AG10803 (cell line): ENCODE measurements around the gene ANO8.

Experiments
- DNase-seq: peaks from one replicate; pipeline ENCODE4 v3.0.0; 2010; ENCODE audit warnings: low read depth
- H3K4me3 ChIP-seq: 2 replicates; pipeline ENCODE4 v1.5.1; 2011; ENCODE audit warnings: mild to moderate bottlenecking, low read length, control low read depth
- TF ChIP-seq, protein P1 (sequence below): conservative IDR thresholded peaks from 2 replicates; pipeline ENCODE4 v1.5.1; 2011; ENCODE audit warnings: mild to moderate bottlenecking, low read length, control low read depth, inconsistent platforms

The ANO8 gene

DNA sequence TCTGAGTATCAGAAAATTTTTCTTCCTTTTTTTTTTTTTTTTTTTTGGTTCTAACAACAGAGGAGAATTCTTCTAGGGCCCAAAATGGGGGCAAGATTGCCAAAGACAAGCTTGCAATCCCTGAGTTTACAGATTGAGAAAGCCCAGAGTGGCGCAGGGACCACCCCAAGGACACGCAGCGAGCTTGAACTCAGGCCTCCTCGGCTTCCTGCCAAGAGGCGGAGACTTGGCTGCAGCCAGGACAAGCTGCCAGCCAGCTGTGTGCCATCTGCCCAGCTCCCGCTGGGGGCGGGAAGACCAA is 29.5 kb downstream of the ANO8 start:
- TF ChIP-seq, protein P1, sequence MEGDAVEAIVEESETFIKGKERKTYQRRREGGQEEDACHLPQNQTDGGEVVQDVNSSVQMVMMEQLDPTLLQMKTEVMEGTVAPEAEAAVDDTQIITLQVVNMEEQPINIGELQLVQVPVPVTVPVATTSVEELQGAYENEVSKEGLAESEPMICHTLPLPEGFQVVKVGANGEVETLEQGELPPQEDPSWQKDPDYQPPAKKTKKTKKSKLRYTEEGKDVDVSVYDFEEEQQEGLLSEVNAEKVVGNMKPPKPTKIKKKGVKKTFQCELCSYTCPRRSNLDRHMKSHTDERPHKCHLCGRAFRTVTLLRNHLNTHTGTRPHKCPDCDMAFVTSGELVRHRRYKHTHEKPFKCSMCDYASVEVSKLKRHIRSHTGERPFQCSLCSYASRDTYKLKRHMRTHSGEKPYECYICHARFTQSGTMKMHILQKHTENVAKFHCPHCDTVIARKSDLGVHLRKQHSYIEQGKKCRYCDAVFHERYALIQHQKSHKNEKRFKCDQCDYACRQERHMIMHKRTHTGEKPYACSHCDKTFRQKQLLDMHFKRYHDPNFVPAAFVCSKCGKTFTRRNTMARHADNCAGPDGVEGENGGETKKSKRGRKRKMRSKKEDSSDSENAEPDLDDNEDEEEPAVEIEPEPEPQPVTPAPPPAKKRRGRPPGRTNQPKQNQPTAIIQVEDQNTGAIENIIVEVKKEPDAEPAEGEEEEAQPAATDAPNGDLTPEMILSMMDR: no peak
- DNase-seq: no peak
- H3K4me3 ChIP-seq: peak overlapping the region; percentile 81

DNA sequence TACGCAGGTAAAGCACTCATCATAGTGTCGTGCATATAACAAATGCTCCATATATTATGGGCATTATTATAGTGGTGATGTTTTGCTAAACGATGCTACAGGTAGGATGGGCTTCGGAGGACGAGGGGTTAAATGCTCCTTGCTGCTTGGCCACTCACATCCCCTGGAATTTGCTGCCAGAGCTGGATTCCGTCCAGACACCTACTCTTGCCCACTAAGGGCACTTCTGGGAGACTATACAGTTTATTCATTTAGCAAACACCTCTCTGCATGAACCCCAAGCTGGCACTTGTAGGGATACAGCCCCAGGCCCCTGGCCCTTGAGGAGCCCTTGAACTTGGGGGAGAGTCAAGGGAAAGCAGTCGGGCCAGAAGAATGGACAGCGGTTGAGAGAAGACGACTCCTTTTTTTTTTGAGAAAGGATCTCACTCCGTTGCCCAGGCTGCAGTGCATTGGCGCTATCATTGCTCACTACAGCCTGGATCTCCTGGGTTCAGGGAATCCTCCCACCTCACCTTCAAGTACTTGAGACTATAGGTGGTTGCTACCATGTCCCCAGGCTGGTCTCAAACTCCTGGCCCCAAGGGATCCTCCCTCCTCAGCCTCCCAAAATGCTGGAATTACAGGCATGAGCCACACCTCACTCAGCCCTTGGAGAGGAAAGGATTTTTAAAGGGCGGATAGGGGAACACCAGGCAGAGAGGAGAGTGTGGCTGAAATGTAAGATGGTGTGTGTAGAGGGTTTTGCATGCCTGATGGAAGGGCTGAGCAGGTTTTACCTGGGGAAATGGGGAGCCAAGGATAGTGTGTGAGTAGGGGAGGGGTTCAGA is 30.1 kb downstream of the ANO8 start:
- TF ChIP-seq, protein P1: no peak
- no peak for DNase-seq
- H3K4me3 ChIP-seq: no peak overlapping the region; the same call in none of the 2 replicates

DNA sequence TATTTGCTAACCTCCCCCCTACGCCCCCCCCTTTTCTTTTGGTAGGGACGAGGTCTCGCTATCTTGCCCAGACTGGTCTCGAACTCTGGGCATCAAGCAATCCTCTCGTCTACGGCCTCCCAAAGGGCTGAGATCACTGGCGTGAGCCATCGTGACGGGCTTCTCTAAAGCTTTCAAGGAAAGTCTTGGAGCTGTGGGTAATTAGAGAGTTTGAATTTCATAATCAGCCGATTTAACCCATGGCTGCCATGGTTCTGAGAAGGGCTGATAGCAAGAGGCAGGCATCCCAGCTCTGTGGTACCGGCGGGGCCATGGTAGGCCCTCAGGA is 30.8 kb downstream of the ANO8 start:
- DNase-seq: peak; percentile 40
- H3K4me3 ChIP-seq: no peak overlapping the region
- TF ChIP-seq, protein P1: no peak

DNA sequence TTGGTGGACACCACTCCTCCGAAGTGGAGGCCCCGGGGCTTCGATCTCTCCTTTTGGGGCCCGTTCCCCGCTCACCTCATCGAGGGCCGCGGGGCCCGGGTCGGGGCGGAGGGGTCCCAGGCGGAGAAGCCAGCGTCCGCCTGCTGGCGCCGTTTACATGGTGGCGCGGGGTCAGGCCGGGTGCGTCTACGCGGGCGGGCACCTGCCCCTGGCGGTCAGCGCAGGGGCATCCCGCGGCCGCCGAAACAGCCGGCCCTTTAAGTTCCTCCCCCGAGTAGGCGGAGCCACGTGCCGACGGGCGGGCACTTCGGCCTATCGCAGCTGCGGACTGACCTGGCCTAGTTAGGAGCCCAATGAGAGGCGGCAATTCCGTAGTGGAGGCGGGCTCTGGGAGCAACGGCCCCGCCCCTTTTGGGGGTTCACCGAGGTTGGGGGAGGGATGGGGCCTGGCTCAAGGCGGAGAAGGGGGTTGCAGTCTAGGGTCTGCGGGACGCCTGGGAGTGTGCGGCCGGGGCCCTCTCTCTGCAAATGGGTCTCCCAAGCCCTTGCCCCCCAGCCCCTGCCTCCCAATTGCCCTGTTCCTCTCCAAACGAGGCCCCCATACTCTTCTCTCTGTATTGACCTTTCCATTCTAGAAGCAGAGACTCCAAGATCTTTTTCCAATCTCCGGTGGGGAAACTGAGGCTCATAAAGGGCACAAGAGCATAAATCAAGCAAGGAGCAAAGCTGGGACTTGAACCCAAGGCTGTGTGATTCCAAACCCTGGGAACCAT is 31.3 kb downstream of the ANO8 start, which contains the start of gene ABHD8:
ABHD8 (minus strand) TSS at position 259 of the 773 bp plus-strand sequence. CDS start 1,809 bp downstream, outside the sequence.
- peak within 1 kb of the TSS; percentile 71 for H3K4me3 ChIP-seq
- TF ChIP-seq, protein P1: peak; percentile 38
- DNase-seq: peak; percentile 94

DNA sequence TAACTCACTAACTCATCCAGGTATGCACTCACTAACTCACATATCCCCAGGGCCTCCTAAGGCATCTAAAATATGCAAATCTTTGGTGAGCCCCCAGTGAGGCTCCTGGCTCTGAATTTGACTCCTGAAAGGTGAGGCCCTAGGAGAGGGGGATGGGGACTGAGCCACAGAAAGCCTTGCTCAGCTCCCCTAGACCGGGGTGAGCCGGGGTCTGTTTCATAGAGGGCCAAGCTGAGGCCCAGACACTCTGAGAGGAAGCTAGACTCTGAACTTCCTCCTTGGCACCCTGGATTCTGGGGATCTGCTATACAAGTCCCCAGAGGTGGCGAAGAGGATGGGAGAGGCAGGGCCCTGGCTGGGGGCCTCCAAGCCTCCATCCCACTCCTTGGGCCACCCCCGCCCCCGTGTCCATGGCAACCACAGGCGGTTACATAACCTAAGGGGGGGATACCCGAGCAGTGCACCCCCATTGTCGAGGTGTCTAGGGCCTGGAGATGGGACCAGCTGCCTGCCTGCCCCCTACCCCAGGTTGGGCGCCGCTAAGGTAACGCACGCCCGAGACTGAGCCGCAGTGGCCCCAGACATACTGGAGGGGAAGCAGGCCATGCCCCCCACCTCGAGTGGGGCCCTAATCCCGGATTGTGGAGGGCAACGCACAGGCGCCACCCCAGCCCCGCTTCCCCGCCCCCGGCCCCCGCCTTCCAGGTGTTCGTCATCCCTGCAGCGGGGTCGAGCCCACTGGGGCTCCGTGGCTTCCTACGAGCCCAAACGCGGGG is 32.1 kb downstream of the ANO8 start:
- TF ChIP-seq, protein P1: no peak
- no peak for DNase-seq
- peak overlapping the region; percentile 71 for H3K4me3 ChIP-seq

DNA sequence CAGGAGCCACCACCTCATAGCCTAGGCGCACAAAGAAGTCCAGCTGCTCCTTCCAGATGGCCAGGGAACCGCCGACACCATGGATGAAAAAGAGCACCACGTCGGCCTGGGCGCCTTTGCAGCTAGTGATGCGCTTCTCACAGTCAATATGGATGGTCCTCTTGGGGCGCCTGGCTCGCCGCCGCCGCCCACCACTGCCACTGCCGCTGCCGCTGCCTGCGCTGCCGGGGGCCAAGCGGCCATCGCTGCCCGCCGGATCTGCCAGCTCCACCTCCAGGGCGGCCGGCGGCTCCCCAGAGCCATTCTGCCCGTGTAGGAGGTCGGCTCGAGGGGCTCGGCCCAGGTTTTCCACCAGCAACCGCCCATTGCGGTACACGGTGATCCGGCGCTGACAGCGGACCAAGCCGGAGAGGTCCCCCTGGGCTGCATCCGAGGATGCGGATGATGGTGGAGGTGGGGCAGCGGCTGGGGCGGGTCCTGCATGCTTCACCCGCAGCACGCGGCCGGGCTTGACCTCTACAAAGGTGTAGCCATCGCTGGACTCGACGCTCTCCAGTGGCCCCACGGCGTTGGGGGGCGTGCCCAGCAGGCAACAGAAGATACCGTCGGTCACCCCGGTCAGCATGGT is 33.5 kb downstream of the ANO8 start:
- TF ChIP-seq, protein P1: no peak
- no peak for DNase-seq
- no peak overlapping the region for H3K4me3 ChIP-seq
